Activated naive CD8-positive, alpha-beta T cell treated with anti-CD3 and anti-CD28 coated beads, Interleukin-2, amount 50 U/mL, for 24 hours (primary cell): ENCODE measurements around the gene PPM1B.
"Not testable (repeated sequence)": the region's sequence is repeated elsewhere in the genome, so short reads cannot be mapped to it uniquely, and the experiment has no call there.

Experiments
- ATAC-seq: fragments of 150-1000 bp; cut with Tn5 transposase; one replicate; pipeline ENCODE4 v1.10.0; 2021
- DNase-seq: peaks from one replicate; pipeline ENCODE4 v3.0.0; 2021
- H3K27ac Mint-ChIP-seq: one replicate; pipeline ENCODE4 v1.8.0; 2021; ENCODE audit warnings: mild to moderate bottlenecking, mixed read lengths
- H3K27me3 Mint-ChIP-seq: one replicate; pipeline ENCODE4 v1.8.0; 2021; ENCODE audit warnings: mixed read lengths
- H3K36me3 Mint-ChIP-seq: one replicate; pipeline ENCODE4 v1.8.0; 2021; ENCODE audit warnings: low read depth, mixed read lengths
- H3K4me1 Mint-ChIP-seq: one replicate; pipeline ENCODE4 v1.8.0; 2021; ENCODE audit warnings: mixed read lengths
- H3K4me3 Mint-ChIP-seq: one replicate; pipeline ENCODE4 v1.8.0; 2021; ENCODE audit warnings: mild to moderate bottlenecking, moderate library complexity, mixed read lengths
- H3K9me3 Mint-ChIP-seq: one replicate; pipeline ENCODE4 v1.8.0; 2021; ENCODE audit warnings: mixed read lengths

Gene PPM1B

DNA sequence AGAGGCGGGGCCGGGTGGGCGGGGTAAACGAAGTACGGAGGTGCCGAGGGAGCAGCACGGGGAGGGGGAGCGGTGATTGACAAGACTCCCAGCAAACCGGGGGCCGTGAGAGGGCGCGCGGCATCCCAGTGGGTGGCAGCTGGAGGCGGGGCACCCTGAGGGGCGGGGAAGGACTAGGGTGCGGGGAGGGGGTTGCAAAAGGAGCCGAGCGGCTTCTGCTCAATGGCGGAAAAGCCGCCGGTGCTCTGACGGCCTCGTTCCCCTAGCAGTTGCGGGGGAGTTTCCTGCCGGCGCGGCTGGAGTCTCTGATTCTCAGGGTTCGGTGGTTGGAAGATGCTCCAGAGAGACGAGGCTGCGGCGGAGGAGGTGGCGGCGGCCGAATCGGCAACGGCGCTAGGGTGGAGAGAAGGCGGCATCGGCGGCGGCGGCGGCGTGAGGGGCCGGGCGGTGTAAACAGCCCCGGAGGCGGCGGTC, at the start of gene PPM1B:
Gene PPM1B (plus strand): TSS at position 195 of the 474 bp plus-strand sequence. CDS start 32,325 bp downstream, outside the sequence.
- peaks cover 40% of the 10 kb centered on the region for H3K4me1 Mint-ChIP-seq
- H3K27ac Mint-ChIP-seq: peak within 1 kb of the TSS; percentile 98
- no peaks in the 10 kb centered on the region for H3K36me3 Mint-ChIP-seq
- peak; percentile 99 for DNase-seq
- H3K9me3 Mint-ChIP-seq: no peaks in the 10 kb centered on the region
- peak; percentile 80 for ATAC-seq
- peak within 1 kb of the TSS; percentile 95 for H3K4me3 Mint-ChIP-seq
- no peaks in the 10 kb centered on the region for H3K27me3 Mint-ChIP-seq

DNA sequence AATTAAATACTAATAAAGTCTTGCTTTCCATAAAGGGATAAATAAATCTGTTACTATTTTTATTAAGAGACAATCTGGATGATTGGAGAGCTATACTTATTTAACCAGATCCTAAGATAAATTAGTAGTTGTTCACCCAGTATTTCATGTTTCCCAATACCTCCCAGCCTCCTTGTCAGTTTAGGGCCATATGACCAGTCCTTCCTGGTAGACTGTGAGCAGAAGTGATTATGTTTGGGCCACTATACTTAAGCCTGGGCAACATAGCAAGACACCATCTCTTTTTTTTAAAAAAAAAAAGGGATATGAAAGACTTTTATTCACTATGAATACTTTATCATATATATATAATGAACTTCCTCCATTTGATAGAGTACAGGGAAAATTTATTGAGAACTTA, 48.8 kb upstream of the PPM1B start:
- Mint-ChIP-seq H3K36me3 (no peaks in the 10 kb centered on the region), H3K27ac (no peak overlapping the region), H3K27me3 (peaks cover 7% of the 10 kb centered on the region), H3K4me1 (peaks cover 45% of the 10 kb centered on the region), H3K9me3 (no peaks in the 10 kb centered on the region), H3K4me3 (no peak overlapping the region)
- ATAC-seq (no peak), DNase-seq (no peak)

DNA sequence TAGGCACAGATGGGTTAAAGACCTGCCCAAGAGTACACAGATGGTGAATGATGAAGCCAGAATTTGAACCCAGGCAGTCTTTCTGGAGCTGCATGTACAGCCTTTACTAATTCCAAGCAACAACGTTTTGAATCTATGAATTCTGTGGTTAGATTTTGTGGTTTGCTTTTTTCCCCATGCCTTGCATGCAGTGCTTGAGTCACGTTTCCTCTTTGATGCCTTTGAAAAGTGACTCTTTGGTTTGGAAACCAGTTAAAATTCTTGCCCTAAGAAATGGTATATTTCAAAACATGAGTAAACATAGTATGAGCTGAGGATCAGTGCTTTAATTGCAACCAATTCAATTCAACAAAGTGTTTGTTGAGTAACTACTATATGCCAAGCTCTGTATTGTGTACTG, 48.2 kb upstream of the PPM1B start:
- no peak for DNase-seq

DNA sequence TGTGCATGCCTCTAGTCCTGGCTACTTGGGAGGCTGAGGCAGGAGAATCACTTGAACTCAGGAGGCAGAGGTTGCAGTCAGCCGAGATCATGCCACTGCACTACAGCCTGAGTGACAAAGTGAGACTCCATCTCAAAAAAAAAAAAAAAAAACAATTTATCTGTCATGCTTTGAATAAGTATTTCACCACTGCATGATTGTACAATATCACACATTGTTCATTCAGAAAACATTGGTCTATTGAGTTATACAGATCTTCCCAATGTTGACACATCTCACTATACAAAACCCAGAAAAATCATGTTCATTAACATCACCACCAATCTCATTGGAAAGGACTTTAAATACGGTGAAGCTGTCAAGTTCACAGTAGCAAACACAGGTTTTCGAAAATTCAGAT, 46.8 kb upstream of the PPM1B start:
- Mint-ChIP-seq H3K27ac (no peak overlapping the region), H3K36me3 (no peaks in the 10 kb centered on the region), H3K4me3 (no peak overlapping the region), H3K9me3 (no peaks in the 10 kb centered on the region), H3K27me3 (peaks cover 7% of the 10 kb centered on the region), H3K4me1 (peaks cover 57% of the 10 kb centered on the region)
- DNase-seq (no peak), ATAC-seq (no peak)

More for the DNA sequence above, 48.2 kb upstream of the PPM1B start:
- peak; percentile 86 for ATAC-seq
- Mint-ChIP-seq H3K4me3 (no peak overlapping the region), H3K27ac (peak overlapping the region; percentile 62), H3K36me3 (no peaks in the 10 kb centered on the region), H3K4me1 (peaks cover 51% of the 10 kb centered on the region), H3K9me3 (no peaks in the 10 kb centered on the region), H3K27me3 (peaks cover 7% of the 10 kb centered on the region)

DNA sequence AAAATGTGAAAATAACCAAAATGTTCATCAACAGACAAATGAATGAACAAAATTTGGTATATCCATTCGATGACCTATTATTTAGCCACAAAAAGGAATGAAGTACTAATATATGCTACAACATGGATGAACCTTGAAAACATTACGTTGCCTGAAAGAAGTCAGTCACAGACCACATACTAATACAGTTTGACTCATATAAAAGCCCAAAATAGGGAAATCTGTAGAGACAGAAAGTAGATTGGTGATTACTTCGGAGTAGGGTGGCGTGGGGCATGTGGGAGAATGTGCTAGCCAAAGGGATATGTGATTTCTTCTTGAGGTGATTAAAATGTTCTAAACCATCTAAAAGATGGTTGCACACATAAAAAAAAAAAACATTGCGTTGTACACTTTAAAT, 44.2 kb upstream of the PPM1B start:
- peaks cover 9% of the 10 kb centered on the region for H3K27me3 Mint-ChIP-seq
- ATAC-seq (no peak), DNase-seq (no peak)
- H3K36me3 Mint-ChIP-seq: no peaks in the 10 kb centered on the region
- no peak overlapping the region for H3K4me3 Mint-ChIP-seq
- H3K4me1 Mint-ChIP-seq: peaks cover 49% of the 10 kb centered on the region
- no peaks in the 10 kb centered on the region for H3K9me3 Mint-ChIP-seq
- H3K27ac Mint-ChIP-seq: no peak overlapping the region

DNA sequence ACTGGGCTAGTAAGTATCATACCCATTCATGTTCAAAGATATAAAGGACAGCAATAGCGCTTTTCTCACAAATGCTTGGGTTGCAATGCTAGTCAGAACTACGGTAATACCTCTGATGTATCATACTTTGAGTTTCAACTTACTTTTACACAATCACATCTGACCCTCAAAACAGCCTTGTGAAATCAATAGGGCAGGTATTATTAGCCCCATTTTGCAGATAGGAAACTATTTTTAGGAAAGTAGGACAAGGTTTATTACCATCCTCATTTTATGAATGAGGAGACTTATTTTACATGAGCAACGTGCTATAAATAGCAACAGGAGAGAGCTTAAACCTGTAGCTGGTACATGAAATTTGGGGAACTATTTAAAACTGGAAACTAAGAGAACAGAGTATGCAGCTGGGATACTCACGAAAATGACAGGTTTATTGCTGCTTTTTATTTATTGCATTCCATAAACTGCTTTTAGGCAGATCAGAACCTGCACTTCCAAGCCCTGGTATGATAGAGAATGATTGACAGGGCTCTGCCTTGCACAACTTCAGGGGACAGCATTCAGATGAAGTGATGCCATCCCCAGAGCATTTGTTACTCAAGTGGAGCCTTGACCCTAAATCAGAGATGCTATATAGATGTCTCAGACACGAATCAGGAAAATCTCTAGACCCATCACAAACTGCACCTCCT, 42.4 kb upstream of the PPM1B start:
- peaks cover 2% of the 10 kb centered on the region for H3K9me3 Mint-ChIP-seq
- H3K36me3 Mint-ChIP-seq: no peaks in the 10 kb centered on the region
- ATAC-seq (peak; percentile 8), DNase-seq (no peak)
- peaks cover 35% of the 10 kb centered on the region for H3K4me1 Mint-ChIP-seq
- H3K27me3 Mint-ChIP-seq: peaks cover 9% of the 10 kb centered on the region
- no peak overlapping the region for H3K27ac Mint-ChIP-seq
- H3K4me3 Mint-ChIP-seq: no peak overlapping the region

DNA sequence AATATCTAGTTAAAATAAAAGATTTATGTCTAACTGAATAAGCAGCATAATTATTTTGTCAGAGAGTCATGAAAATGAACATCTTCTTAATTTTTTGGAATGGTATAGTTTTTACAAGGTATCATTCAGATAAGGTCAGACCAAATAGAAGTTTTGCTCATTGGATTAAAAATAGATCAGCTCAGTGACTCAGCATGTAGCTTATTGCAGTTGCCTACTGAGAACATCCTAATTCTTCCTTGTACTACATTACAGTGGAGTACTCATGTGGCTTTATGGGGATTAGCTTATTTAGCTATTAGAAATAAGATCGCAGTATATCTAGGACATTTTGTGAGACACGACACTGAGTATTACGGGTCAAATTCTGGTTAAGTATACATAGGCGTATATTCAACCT, 38.2 kb upstream of the PPM1B start:
- peaks cover 2% of the 10 kb centered on the region for H3K27me3 Mint-ChIP-seq
- no peak for ATAC-seq
- H3K36me3 Mint-ChIP-seq: no peaks in the 10 kb centered on the region
- no peak for DNase-seq
- no peak overlapping the region for H3K27ac Mint-ChIP-seq
- no peak overlapping the region for H3K4me3 Mint-ChIP-seq
- H3K4me1 Mint-ChIP-seq: peaks cover 10% of the 10 kb centered on the region
- peaks cover 7% of the 10 kb centered on the region for H3K9me3 Mint-ChIP-seq

DNA sequence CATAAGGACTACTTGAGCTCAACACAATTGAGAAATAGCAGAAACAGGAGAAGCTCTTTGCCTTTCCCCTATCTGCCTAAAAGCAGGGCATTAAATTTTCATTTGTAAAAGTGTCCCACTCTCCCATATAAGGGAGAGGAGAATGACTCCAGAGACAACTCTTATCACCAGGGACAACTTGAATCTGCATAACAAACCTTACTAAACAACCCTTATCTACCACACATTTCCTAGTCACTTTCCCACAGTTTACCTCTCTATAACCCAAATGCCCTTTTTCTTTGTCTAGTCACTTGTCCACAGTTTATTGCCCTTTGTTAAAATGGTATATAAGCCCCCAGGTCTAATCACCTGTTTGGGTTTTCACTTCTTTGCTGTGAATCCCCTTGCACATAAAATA, 37.5 kb upstream of the PPM1B start:
- H3K9me3 Mint-ChIP-seq: peaks cover 7% of the 10 kb centered on the region
- no peak for ATAC-seq
- H3K4me3 Mint-ChIP-seq: no peak overlapping the region
- no peak for DNase-seq
- no peaks in the 10 kb centered on the region for H3K36me3 Mint-ChIP-seq
- no peak overlapping the region for H3K27ac Mint-ChIP-seq
- H3K27me3 Mint-ChIP-seq: peaks cover 2% of the 10 kb centered on the region
- H3K4me1 Mint-ChIP-seq: peaks cover 3% of the 10 kb centered on the region

DNA sequence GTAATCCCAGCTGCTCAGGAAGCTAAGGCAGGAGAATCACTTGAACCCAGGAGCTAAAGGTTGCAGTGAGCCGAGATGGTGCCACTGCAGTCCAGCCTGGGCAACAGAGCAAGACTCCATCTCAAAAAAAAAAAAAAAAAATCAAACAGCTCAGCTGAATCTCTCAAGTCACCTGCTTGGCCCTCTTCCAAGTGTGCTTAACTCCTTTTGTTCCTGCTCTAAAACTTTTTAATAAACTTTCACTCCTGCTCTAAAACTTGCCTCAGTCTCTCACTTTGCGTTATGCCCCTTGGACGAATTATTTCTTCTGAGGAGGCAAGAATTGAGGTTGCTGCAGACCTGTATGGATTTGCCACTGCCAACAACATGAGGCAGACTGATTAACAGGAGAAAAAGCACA, 35.1 kb upstream of the PPM1B start:
- not testable (repeated sequence) for H3K4me3 Mint-ChIP-seq, H3K27me3 Mint-ChIP-seq, ATAC-seq

DNA sequence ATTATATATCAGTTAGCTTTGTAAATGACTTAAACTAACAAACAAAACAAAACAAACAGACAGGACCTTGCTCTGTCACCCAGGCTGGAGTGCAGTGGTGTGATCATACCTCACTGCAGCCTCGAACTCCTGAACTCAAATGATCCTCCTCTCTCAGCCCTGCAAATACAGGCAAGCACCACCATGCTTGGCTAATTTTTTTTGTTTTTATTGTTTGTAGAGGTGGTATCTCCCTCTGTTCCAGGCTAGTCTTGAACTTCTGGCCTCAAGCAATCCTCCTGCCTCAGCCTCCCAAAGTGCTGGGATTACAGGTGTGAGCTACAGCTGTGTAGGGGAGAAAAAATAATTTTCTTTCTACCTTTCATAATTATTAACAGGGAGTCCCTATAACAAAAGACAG, 33.8 kb upstream of the PPM1B start:
- Mint-ChIP-seq H3K27ac (no peak overlapping the region), H3K36me3 (no peaks in the 10 kb centered on the region)
- no peak for ATAC-seq

More for the DNA sequence above, 35.1 kb upstream of the PPM1B start:
- not testable (repeated sequence) for DNase-seq, H3K36me3 Mint-ChIP-seq, H3K9me3 Mint-ChIP-seq, H3K27ac Mint-ChIP-seq, H3K4me1 Mint-ChIP-seq

DNA sequence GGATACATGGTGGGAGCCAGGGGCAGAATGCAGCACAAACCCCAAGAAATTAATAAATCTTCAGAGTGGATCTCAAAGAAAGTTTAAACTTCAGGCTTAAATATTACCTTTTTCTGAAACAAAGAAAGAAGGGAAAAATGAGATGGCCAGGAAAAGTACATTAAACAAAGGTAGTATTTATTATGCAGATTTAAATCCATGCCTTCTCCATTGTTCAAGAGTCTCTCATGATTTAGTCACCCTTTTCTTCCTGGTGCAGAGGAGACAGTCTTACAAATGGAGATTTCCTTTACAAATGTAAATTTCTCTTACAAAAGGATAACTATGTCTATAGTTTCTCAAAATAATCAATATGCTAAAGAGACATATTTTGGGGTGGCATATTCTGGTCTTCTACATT, 33.4 kb upstream of the PPM1B start:
- Mint-ChIP-seq H3K9me3 (peaks cover 7% of the 10 kb centered on the region), H3K27ac (no peak overlapping the region), H3K4me3 (no peak overlapping the region), H3K27me3 (peaks cover under 1% of the 10 kb centered on the region), H3K36me3 (no peaks in the 10 kb centered on the region), H3K4me1 (peaks cover 4% of the 10 kb centered on the region)
- no peak for DNase-seq
- ATAC-seq: no peak

More for the DNA sequence above, 33.8 kb upstream of the PPM1B start:
- Mint-ChIP-seq H3K27me3 (no peaks in the 10 kb centered on the region), H3K4me3 (no peak overlapping the region), H3K4me1 (peaks cover 4% of the 10 kb centered on the region), H3K9me3 (peaks cover 7% of the 10 kb centered on the region)
- no peak for DNase-seq

DNA sequence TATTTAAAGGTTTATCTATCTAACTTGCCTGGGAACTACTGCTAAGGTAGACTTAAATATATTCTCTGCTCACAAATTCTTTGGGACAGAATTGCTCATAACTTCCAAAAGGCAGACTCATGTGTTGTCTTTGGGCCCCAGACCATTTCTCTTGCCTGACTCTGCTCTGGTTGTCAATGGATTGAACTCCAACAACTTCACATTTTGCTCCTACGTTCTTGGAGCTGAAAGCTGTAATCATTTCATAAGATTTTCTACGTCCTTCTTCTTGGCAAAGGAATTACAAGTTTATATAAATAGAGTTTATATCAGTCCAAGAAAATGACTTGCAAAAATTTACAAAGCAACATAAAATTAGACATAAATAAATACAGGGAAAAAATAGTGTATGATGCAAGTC, 32.9 kb upstream of the PPM1B start:
- Mint-ChIP-seq H3K27ac (no peak overlapping the region), H3K4me1 (peaks cover 4% of the 10 kb centered on the region), H3K4me3 (no peak overlapping the region), H3K9me3 (peaks cover 7% of the 10 kb centered on the region), H3K36me3 (no peaks in the 10 kb centered on the region), H3K27me3 (peaks cover 2% of the 10 kb centered on the region)
- DNase-seq (no peak), ATAC-seq (no peak)

DNA sequence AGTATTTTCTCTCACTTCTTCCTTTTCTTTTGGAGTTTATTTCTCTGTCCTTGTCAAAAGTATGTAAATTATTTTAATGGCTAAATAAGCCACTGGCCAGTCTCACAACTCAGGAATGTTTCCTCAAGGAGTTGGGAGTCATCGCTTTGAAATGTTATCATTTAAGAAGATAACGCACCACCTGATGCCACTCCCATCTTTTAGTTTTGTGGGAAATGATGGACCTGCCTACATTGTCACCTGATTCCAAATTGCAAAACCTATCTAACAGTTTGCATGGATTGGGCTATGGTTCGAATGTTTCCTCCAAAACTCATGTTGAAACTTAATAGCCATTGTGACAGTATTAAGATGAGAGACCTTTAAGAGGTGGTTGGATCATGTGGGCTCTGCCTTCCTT, 32.4 kb upstream of the PPM1B start:
- no peak for DNase-seq
- peaks cover 4% of the 10 kb centered on the region for H3K4me1 Mint-ChIP-seq

DNA sequence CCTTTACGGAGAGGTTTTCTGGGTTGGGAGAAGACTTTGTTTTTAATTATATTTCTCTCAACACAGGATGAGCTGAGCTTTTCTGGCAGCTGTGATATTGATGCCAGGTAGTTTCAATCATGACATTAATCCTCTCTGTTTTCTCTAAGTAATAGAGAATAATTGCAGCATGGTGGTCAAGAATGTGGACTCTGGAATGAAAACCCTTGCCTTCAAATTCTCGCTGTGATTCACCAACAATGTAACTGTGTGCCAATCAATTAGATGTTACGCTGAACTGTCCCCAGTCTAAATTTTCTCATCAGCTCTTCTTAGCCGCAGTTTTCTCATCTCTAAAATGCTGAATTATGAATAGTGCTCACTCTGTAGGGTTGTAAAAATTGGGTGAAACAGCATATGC, 31.6 kb upstream of the PPM1B start:
- Mint-ChIP-seq H3K9me3 (no peaks in the 10 kb centered on the region), H3K4me3 (no peak overlapping the region), H3K27ac (no peak overlapping the region), H3K27me3 (peaks cover 2% of the 10 kb centered on the region), H3K36me3 (no peaks in the 10 kb centered on the region), H3K4me1 (peaks cover 4% of the 10 kb centered on the region)
- DNase-seq (no peak), ATAC-seq (no peak)

More for the DNA sequence above, 32.4 kb upstream of the PPM1B start:
- ATAC-seq: no peak
- Mint-ChIP-seq H3K27me3 (peaks cover 2% of the 10 kb centered on the region), H3K36me3 (no peaks in the 10 kb centered on the region), H3K9me3 (peaks cover 5% of the 10 kb centered on the region), H3K27ac (no peak overlapping the region), H3K4me3 (no peak overlapping the region)

DNA sequence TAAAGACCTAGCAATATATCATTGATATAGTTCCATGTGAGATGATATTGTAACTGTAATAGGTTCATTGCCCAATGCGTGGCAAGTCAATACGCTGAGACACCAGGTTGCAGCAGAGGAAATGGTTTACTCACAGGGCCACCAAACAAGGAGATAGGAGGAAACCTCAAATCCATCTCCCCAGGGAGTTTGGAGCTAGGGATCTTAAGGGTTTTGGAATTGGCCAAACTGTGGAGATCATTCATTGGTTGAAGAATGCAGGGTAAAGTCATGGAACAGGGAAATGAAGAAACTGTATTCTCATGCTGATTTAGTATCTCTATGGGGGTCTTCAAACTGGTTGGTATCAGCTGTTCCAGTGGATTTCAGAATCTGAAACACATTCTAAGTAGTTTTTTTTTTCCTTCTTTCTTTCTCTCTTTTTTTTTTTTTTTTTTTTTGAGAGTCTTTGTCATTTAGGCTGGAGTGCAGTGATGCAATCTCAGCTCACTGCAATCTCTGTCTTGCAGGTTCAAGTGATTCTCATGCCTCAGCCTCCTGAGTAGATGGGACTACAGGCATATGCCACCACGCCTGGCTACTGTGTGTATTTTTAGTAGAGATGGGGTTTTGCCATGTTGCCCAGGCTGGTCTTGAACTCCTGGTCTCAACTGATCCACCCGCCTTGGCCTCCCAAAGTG, 30.7 kb upstream of the PPM1B start:
- H3K27me3 Mint-ChIP-seq: peaks cover 2% of the 10 kb centered on the region
- ATAC-seq (no peak), DNase-seq (no peak)
- H3K4me1 Mint-ChIP-seq: peaks cover 4% of the 10 kb centered on the region
- no peak overlapping the region for H3K4me3 Mint-ChIP-seq
- no peaks in the 10 kb centered on the region for H3K36me3 Mint-ChIP-seq
- H3K27ac Mint-ChIP-seq: no peak overlapping the region
- H3K9me3 Mint-ChIP-seq: no peaks in the 10 kb centered on the region
